SK-N-MC (cell line): ENCODE data around the gene ZNF366.

Source experiments
- DNase-seq: peaks from one replicate; pipeline ENCODE4 v3.0.0-alpha.2; 2011; ENCODE audit warnings: low read depth, low spot score
- H3K27ac ChIP-seq: fragments of 200-600 bp; sonication (generic); 2 replicates; pipeline ENCODE4 v1.5.1; 2016; ENCODE audit warnings: mixed run types
- H3K36me3 ChIP-seq: fragments of 200-600 bp; sonication (generic); 2 replicates; pipeline ENCODE4 v1.6.1; 2017; ENCODE audit warnings: antibody characterized with exemption, low read length, mixed read lengths; ENCODE audit not compliant: insufficient read depth
- H3K4me3 ChIP-seq: fragments of 200-600 bp; sonication (generic); 2 replicates; pipeline ENCODE4 v1.5.1; 2016
- H3K9ac ChIP-seq: fragments of 200-600 bp; sonication (generic); 2 replicates; pipeline ENCODE4 v1.8.0; 2017; ENCODE audit warnings: mixed run types, mixed read lengths; ENCODE audit not compliant: insufficient read length
- H3K9me3 ChIP-seq: fragments of 200-600 bp; sonication (generic); 2 replicates; pipeline ENCODE4 v1.6.1; 2017; ENCODE audit warnings: low read depth, mild to moderate bottlenecking, antibody characterized with exemption, low read length, moderate library complexity, mixed read lengths
- EZH2 ChIP-seq: fragments of 200-600 bp; sonication (generic); IDR thresholded peaks from one replicate; pipeline ENCODE4 v1.6.1; 2017; ENCODE audit warnings: antibody characterized with exemption
- FOXP2 ChIP-seq: optimal IDR thresholded peaks from 2 replicates; pipeline ENCODE3; 2011; ENCODE audit warnings: mild to moderate bottlenecking, moderate library complexity; ENCODE audit not compliant: insufficient read depth; ENCODE audit errors: extremely low read length, control extremely low read depth
- POLR2AphosphoS5 ChIP-seq: IDR thresholded peaks from 2 replicates; pipeline ENCODE4 v1.6.1; 2012; ENCODE audit warnings: mild to moderate bottlenecking, low read depth, low read length, borderline replicate concordance

Gene ZNF366

GRCh38 chr5:72472031-72472430, 35.2 kb downstream of the ZNF366 start:
- Histone ChIP-seq H3K4me3 (no peak overlapping the region), H3K27ac (no peak overlapping the region)

GRCh38 chr5:72470826-72471225, 36.4 kb downstream of the ZNF366 start:
- H3K9ac ChIP-seq: no peak overlapping the region
- DNase-seq: no peak
- H3K9me3 ChIP-seq: no peaks in the 10 kb centered on the region
- H3K36me3 ChIP-seq: no peaks in the 10 kb centered on the region
- no peak overlapping the region for H3K27ac ChIP-seq
- no peak overlapping the region for H3K4me3 ChIP-seq
- no peak for TF ChIP-seq EZH2
- no peak for TF ChIP-seq FOXP2
- TF ChIP-seq POLR2AphosphoS5: no peak

More at GRCh38 chr5:72472031-72472430, 35.2 kb downstream of the ZNF366 start:
- DNase-seq: no peak
- Histone ChIP-seq H3K9ac (no peak overlapping the region), H3K9me3 (no peaks in the 10 kb centered on the region), H3K36me3 (no peaks in the 10 kb centered on the region)
- TF ChIP-seq FOXP2 (no peak), POLR2AphosphoS5 (no peak), EZH2 (no peak)

- Histone ChIP-seq H3K9me3 (no peaks in the 10 kb centered on the region), H3K27ac (no peak overlapping the region), H3K9ac (no peak overlapping the region), H3K36me3 (no peaks in the 10 kb centered on the region), H3K4me3 (no peak overlapping the region)
- no peak for DNase-seq
- TF ChIP-seq POLR2AphosphoS5: no peak
- no peak for TF ChIP-seq EZH2
- no peak for TF ChIP-seq FOXP2
These were observed 38.6 kb downstream of the ZNF366 start for GRCh38 chr5:72468606-72469005.

- no peaks in the 10 kb centered on the region for H3K9me3 ChIP-seq
- no peak overlapping the region for H3K9ac ChIP-seq
- no peak overlapping the region for H3K27ac ChIP-seq
- H3K36me3 ChIP-seq: no peaks in the 10 kb centered on the region
- TF ChIP-seq POLR2AphosphoS5: no peak
- no peak for TF ChIP-seq FOXP2
- TF ChIP-seq EZH2: no peak
- DNase-seq: no peak
- no peak overlapping the region for H3K4me3 ChIP-seq
These were observed 39.2 kb downstream of the ZNF366 start for GRCh38 chr5:72468024-72468423.

GRCh38 chr5:72467461-72467860, 39.7 kb downstream of the ZNF366 start:
- no peak for TF ChIP-seq POLR2AphosphoS5
- TF ChIP-seq EZH2: no peak
- no peaks in the 10 kb centered on the region for H3K9me3 ChIP-seq

GRCh38 chr5:72465601-72466563, 41.3 kb downstream of the ZNF366 start:
- Histone ChIP-seq H3K4me3 (no peak overlapping the region), H3K27ac (no peak overlapping the region), H3K36me3 (no peaks in the 10 kb centered on the region), H3K9ac (no peak overlapping the region), H3K9me3 (no peaks in the 10 kb centered on the region)
- TF ChIP-seq POLR2AphosphoS5 (no peak), EZH2 (no peak), FOXP2 (no peak)
- DNase-seq: no peak

More at GRCh38 chr5:72467461-72467860, 39.7 kb downstream of the ZNF366 start:
- Histone ChIP-seq H3K36me3 (no peaks in the 10 kb centered on the region), H3K27ac (no peak overlapping the region), H3K9ac (no peak overlapping the region), H3K4me3 (no peak overlapping the region)
- DNase-seq: no peak

- Histone ChIP-seq H3K27ac (no peak overlapping the region), H3K9ac (no peak overlapping the region), H3K9me3 (no peaks in the 10 kb centered on the region), H3K36me3 (no peaks in the 10 kb centered on the region), H3K4me3 (no peak overlapping the region)
- TF ChIP-seq POLR2AphosphoS5 (no peak), FOXP2 (no peak), EZH2 (no peak)
- DNase-seq: no peak
These were observed 42.1 kb downstream of the ZNF366 start for GRCh38 chr5:72465066-72465465.

- Histone ChIP-seq H3K36me3 (no peaks in the 10 kb centered on the region), H3K4me3 (no peak overlapping the region), H3K27ac (no peak overlapping the region), H3K9ac (no peak overlapping the region), H3K9me3 (no peaks in the 10 kb centered on the region)
- TF ChIP-seq FOXP2 (no peak), POLR2AphosphoS5 (no peak), EZH2 (no peak)
- no peak for DNase-seq
These were observed 43.1 kb downstream of the ZNF366 start for GRCh38 chr5:72464071-72464470.
